Panc1 (cell line): ENCODE measurements around the gene ZYG11B. TPM values are rescaled to one million over a fixed set of nuclear protein-coding genes. Genes with fewer than 3 reads are reported as not detected.

Experiments
- ATAC-seq: fragments of 200-7000 bp; cut with Tn5 transposase; 2 replicates; pipeline ENCODE4 v1.9.1; 2020; ENCODE audit warnings: mild to moderate bottlenecking, moderate library complexity
- BruUV-seq: library from RNA; stranded (reverse); fragments of 400-500 nt; replicated peaks from 2 replicates; lab custom pipeline; 2021; lab: Mats Ljungman, UMichigan
- CTCF ChIA-PET: fragments of 300-600 bp; sonication (Branson Sonifier 250); formaldehyde crosslinking; loops from one replicate; lab custom pipeline; 2022; ENCODE audit warnings: antibody characterized with exemption; lab: Charles Lee
- POLR2A ChIA-PET: fragments of 300-600 bp; sonication (Branson Sonifier 250); formaldehyde crosslinking; loops from one replicate; lab custom pipeline; 2022; ENCODE audit warnings: antibody characterized with exemption; lab: Charles Lee
- DNase-seq: peaks from one replicate; pipeline ENCODE4 v3.0.0-alpha.2; 2010; ENCODE audit warnings: low read depth, low spot score
- H3K27ac ChIP-seq: 2 replicates; pipeline ENCODE4 v1.5.1; 2011; ENCODE audit warnings: mild to moderate bottlenecking, low read length, inconsistent platforms
- H3K27me3 ChIP-seq: fragments of 200-500 bp; sonication (Bioruptor generic); 2 replicates; pipeline ENCODE4 v1.6.0; 2014; ENCODE audit warnings: low read length, inconsistent platforms; ENCODE audit not compliant: control insufficient read depth, insufficient read depth
- H3K36me3 ChIP-seq: fragments of 200-500 bp; sonication (Bioruptor generic); 2 replicates; pipeline ENCODE4 v1.5.1; 2014; ENCODE audit warnings: inconsistent platforms, mild to moderate bottlenecking, low read length, moderate library complexity; ENCODE audit not compliant: control insufficient read depth, insufficient read depth
- H3K4me1 ChIP-seq: 2 replicates; pipeline ENCODE4 v1.5.1; 2011; ENCODE audit warnings: inconsistent platforms, mild to moderate bottlenecking, low read length, moderate library complexity; ENCODE audit not compliant: control insufficient read depth, insufficient read depth
- H3K4me3 ChIP-seq, 2 experiments: 2 replicates each; pipeline ENCODE4 v1.5.1; 2011 to 2012; ENCODE audit warnings: low read depth in 2 of 2, low read length in 2 of 2, mild to moderate bottlenecking in 2 of 2, inconsistent platforms in 1 of 2, moderate library complexity in 1 of 2
- H3K9me3 ChIP-seq: fragments of 200-500 bp; sonication (Bioruptor generic); 2 replicates; pipeline ENCODE4 v1.5.1; 2014; ENCODE audit warnings: low read depth, mild to moderate bottlenecking, inconsistent platforms, low read length, moderate library complexity; ENCODE audit not compliant: control insufficient read depth, insufficient read depth
- POLR2AphosphoS5 ChIP-seq: IDR thresholded peaks from 2 replicates; pipeline ENCODE4 v1.6.1; 2012; ENCODE audit warnings: mild to moderate bottlenecking, low read depth, low read length, moderate library complexity
- REST ChIP-seq, 2 experiments: IDR thresholded peaks; 2 replicates each; pipeline ENCODE4 v1.6.1; 2011 to 2012; ENCODE audit warnings: low read depth in 2 of 2, control low read depth in 1 of 2, low read length in 1 of 2, mild to moderate bottlenecking in 1 of 2, moderate library complexity in 1 of 2; ENCODE audit not compliant: insufficient read depth in 1 of 2
- SIN3A ChIP-seq: IDR thresholded peaks from 2 replicates; pipeline ENCODE4 v1.6.1; 2012; ENCODE audit warnings: low read depth, mild to moderate bottlenecking, low read length, moderate library complexity, borderline replicate concordance; ENCODE audit not compliant: insufficient read depth
- TCF7L2 ChIP-seq: IDR thresholded peaks from 2 replicates; pipeline ENCODE4 v1.6.1; 2011; ENCODE audit warnings: mild to moderate bottlenecking, low read depth, low read length, inconsistent platforms
- in situ Hi-C: cut with HindIII; loops from 2 replicates; pipeline ENCODE4 v1.10.0; 2016; ENCODE audit warnings: low sequenced_read_pairs, low pct_unique_long_range_greater_than_20kb
- intact Hi-C: fragments of 100-400 bp; cut with micrococcal nuclease; formaldehyde crosslinking; loops from one replicate; pipeline ENCODE4 v1.10.0; 2022; ENCODE audit not compliant: unreplicated experiment
- total RNA-seq: library from RNA; stranded (reverse); gene quantifications from one replicate; pipeline ENCODE4 v1.2.1, GENCODE V29; 2021; ENCODE audit not compliant: unreplicated experiment
- TF ChIP-seq, protein P1 (sequence below): fragments of 450-650 bp; IDR thresholded peaks from 2 replicates; pipeline ENCODE4 v1.5.1; 2017; ENCODE audit warnings: mild to moderate bottlenecking

Gene ZYG11B
- total RNA-seq, 1 experiment from 2014 or later, result 30.7 TPM

DNA sequence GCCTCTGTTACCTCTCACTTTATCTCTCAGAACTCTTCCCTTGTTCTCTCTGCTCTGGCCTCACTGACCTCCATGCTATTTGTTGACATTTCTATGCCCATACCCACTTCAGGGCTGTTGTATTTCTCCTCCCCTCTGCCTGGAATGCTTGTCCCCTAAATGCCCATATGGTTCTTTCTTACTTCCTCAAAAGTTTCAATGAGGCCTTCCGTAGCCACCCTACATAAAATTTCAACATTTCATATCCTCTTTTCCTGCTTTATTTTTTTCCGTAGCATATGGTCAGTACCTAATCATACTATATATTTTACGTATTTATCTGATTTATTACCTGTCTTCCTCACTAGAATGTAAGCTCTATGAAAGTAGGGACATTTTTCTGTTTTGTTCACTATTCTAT, 69.2 kb downstream of the ZYG11B start:
- Histone ChIP-seq H3K36me3 (no peaks in the 10 kb centered on the region), H3K27me3 (no peaks in the 10 kb centered on the region), H3K9me3 (no peaks in the 10 kb centered on the region), H3K27ac (no peak overlapping the region), H3K4me1 (no peaks in the 10 kb centered on the region), H3K4me3 (no peak overlapping the region)
- CTCF ChIA-PET, result no interaction called here
- no TSS peak for BruUV-seq
- no peak for TF ChIP-seq REST (IDR thresholded peaks at IDR 0.05; ENCODE audit: insufficient read depth in 1 of 2, low read depth in 2 of 2, low read length in 1 of 2)
- TF ChIP-seq, protein P1, sequence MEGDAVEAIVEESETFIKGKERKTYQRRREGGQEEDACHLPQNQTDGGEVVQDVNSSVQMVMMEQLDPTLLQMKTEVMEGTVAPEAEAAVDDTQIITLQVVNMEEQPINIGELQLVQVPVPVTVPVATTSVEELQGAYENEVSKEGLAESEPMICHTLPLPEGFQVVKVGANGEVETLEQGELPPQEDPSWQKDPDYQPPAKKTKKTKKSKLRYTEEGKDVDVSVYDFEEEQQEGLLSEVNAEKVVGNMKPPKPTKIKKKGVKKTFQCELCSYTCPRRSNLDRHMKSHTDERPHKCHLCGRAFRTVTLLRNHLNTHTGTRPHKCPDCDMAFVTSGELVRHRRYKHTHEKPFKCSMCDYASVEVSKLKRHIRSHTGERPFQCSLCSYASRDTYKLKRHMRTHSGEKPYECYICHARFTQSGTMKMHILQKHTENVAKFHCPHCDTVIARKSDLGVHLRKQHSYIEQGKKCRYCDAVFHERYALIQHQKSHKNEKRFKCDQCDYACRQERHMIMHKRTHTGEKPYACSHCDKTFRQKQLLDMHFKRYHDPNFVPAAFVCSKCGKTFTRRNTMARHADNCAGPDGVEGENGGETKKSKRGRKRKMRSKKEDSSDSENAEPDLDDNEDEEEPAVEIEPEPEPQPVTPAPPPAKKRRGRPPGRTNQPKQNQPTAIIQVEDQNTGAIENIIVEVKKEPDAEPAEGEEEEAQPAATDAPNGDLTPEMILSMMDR, result no peak
- no peak for TF ChIP-seq SIN3A
- no peak for TF ChIP-seq POLR2AphosphoS5
- TF ChIP-seq TCF7L2, result no peak
- no peak for DNase-seq
- no peak for ATAC-seq
- in situ Hi-C loops (no loop called here), intact Hi-C loops (no loop called here)
- POLR2A ChIA-PET, result no interaction called here

GRCh38 chr1:52798331-52798730, 72.1 kb downstream of the ZYG11B start:
- no peak for TF ChIP-seq POLR2AphosphoS5
- no peak for TF ChIP-seq REST (IDR thresholded peaks at IDR 0.05; ENCODE audit: insufficient read depth in 1 of 2, low read depth in 2 of 2, low read length in 1 of 2)
- no peak for TF ChIP-seq TCF7L2
- TF ChIP-seq, protein P1, result no peak
- TF ChIP-seq SIN3A, result no peak
- intact Hi-C loops, result no loop called here
- H3K4me1 ChIP-seq, result no peaks in the 10 kb centered on the region
- ChIA-PET POLR2A (no interaction called here), CTCF (no interaction called here)
- no peak for ATAC-seq
- no peaks in the 10 kb centered on the region for H3K9me3 ChIP-seq
- BruUV-seq, result no TSS peak
- H3K27ac ChIP-seq, result no peak overlapping the region
- H3K36me3 ChIP-seq, result no peaks in the 10 kb centered on the region
- no peaks in the 10 kb centered on the region for H3K27me3 ChIP-seq
- H3K4me3 ChIP-seq, result no peak overlapping the region
- DNase-seq, result no peak
- in situ Hi-C loops, result no loop called here
